CD4-positive, alpha-beta T cell treated with Interleukin-17A for 1 hour (primary cell): ENCODE data around the gene PRIM2.
"Not testable (repeated sequence)": the region's sequence is repeated elsewhere in the genome, so short reads cannot be mapped to it uniquely, and the experiment has no call there.

Source experiments
- DNase-seq: peaks from one replicate; pipeline ENCODE4 v3.0.0-alpha.2; 2020

PRIM2 gene

GRCh38 chr6:57317060-57317943, at the start of gene PRIM2:
Gene PRIM2 (plus strand): TSS chr6:57317630. CDS start chr6:57318446, 816 bp downstream.
- DNase-seq = peak; percentile 84

GRCh38 chr6:57268294-57268640, 49.2 kb upstream of the PRIM2 start:
- no peak for DNase-seq

- not testable (repeated sequence) for DNase-seq
These were observed 43.2 kb upstream of the PRIM2 start for GRCh38 chr6:57274113-57274824.

- DNase-seq = no peak
These were observed 42.0 kb upstream of the PRIM2 start for GRCh38 chr6:57275384-57275783.

GRCh38 chr6:57276946-57277345, 40.5 kb upstream of the PRIM2 start:
- DNase-seq = no peak

- DNase-seq = no peak
These were observed 38.9 kb upstream of the PRIM2 start for GRCh38 chr6:57278570-57278969.

GRCh38 chr6:57279013-57279412, 38.4 kb upstream of the PRIM2 start:
- DNase-seq = no peak

GRCh38 chr6:57283106-57283505, 34.3 kb upstream of the PRIM2 start:
- no peak for DNase-seq

GRCh38 chr6:57283911-57284455, 33.4 kb upstream of the PRIM2 start:
- DNase-seq = no peak

GRCh38 chr6:57288136-57288535, 29.3 kb upstream of the PRIM2 start:
- DNase-seq = not testable (repeated sequence)

- not testable (repeated sequence) for DNase-seq
These were observed 24.0 kb upstream of the PRIM2 start for GRCh38 chr6:57293472-57293871.

GRCh38 chr6:57294862-57295445, 22.5 kb upstream of the PRIM2 start:
- no peak for DNase-seq

GRCh38 chr6:57297505-57297904, 19.9 kb upstream of the PRIM2 start:
- no peak for DNase-seq

GRCh38 chr6:57298741-57299140, 18.7 kb upstream of the PRIM2 start:
- no peak for DNase-seq

GRCh38 chr6:57301757-57302156, 15.7 kb upstream of the PRIM2 start:
- DNase-seq = no peak

GRCh38 chr6:57302477-57302876, 15.0 kb upstream of the PRIM2 start:
- no peak for DNase-seq

GRCh38 chr6:57303931-57304681, 13.3 kb upstream of the PRIM2 start:
- no peak for DNase-seq

GRCh38 chr6:57305107-57305506, 12.3 kb upstream of the PRIM2 start:
- no peak for DNase-seq

GRCh38 chr6:57305761-57306160, 11.7 kb upstream of the PRIM2 start:
- DNase-seq = no peak

- DNase-seq = no peak
These were observed 11.2 kb upstream of the PRIM2 start for GRCh38 chr6:57306273-57306672.

- no peak for DNase-seq
These were observed 9.6 kb upstream of the PRIM2 start for GRCh38 chr6:57307850-57308249.

GRCh38 chr6:57308755-57309154, 8.7 kb upstream of the PRIM2 start:
- not testable (repeated sequence) for DNase-seq
